Gastroesophageal sphincter (tissue), 4 donors: ENCODE data around the gene SPO11. TPM values are rescaled to one million over a fixed set of nuclear protein-coding genes. Genes with fewer than 3 reads are reported as not detected.

Experiments
- ATAC-seq: fragments of 150-250 bp; one replicate; pipeline ENCODE4 v1.9.1; 2016; ENCODE audit warnings: mild to moderate bottlenecking, moderate library complexity
- H3K27ac ChIP-seq, 4 donors: fragments of 200-600 bp; sonication (generic) in 3 of 4; 1 replicate in 3 of 4; 2 replicates in 1 of 4; pipeline ENCODE4 v1.5.1; 2016 to 2019
- H3K27me3 ChIP-seq: fragments of 200-600 bp; sonication (generic); one replicate; pipeline ENCODE4 v1.5.1; 2019
- H3K36me3 ChIP-seq, 2 donors: fragments of 200-600 bp; sonication (generic); one replicate each; pipeline ENCODE4 v1.5.1; 2019; ENCODE audit warnings: control low read depth in 1 of 2
- H3K4me1 ChIP-seq, 3 donors: fragments of 200-600 bp; sonication (generic); 1 replicate in 2 of 3; 2 replicates in 1 of 3; pipeline ENCODE4 v1.5.1; 2016 to 2019; ENCODE audit warnings: control low read depth in 2 of 3
- H3K4me3 ChIP-seq, 2 donors: fragments of 200-600 bp; sonication (generic); one replicate each; pipeline ENCODE4 v1.5.1; 2019; ENCODE audit warnings: mild to moderate bottlenecking in 1 of 2, moderate library complexity in 1 of 2
- H3K9me3 ChIP-seq, 3 donors: fragments of 200-600 bp; sonication (generic); one replicate each; pipeline ENCODE4 v1.5.1; 2017 to 2019; ENCODE audit warnings: control low read depth in 2 of 3
- CTCF ChIP-seq, 4 experiments: fragments of 200-600 bp in 2 of 4; fragments of 450-650 bp in 2 of 4; sonication (generic) in 1 of 4; IDR thresholded peaks; one replicate each; pipeline ENCODE4 v1.5.1; 2017 to 2019; ENCODE audit warnings: antibody characterized with exemption in 4 of 4, mild to moderate bottlenecking in 2 of 4, moderate library complexity in 2 of 4
- EP300 ChIP-seq: sonication (generic); formaldehyde crosslinking; IDR thresholded peaks from one replicate; pipeline ENCODE4 v1.6.1; 2017; ENCODE audit warnings: antibody characterized with exemption, mild to moderate bottlenecking
- POLR2A ChIP-seq, 2 donors: fragments of 450-650 bp; IDR thresholded peaks; one replicate each; pipeline ENCODE4 v1.6.1; 2017; ENCODE audit warnings: antibody characterized with exemption in 2 of 2, mild to moderate bottlenecking in 2 of 2, moderate library complexity in 1 of 2
- POLR2AphosphoS5 ChIP-seq: sonication (generic); formaldehyde crosslinking; IDR thresholded peaks from one replicate; pipeline ENCODE4 v1.6.1; 2017; ENCODE audit warnings: antibody characterized with exemption
- WGBS, 2 donors: methylation state at CpG; one replicate each; pipeline ENCODE4 v1.1.5; 2018; ENCODE audit warnings: low coverage in 1 of 2; 5-methylcytosine and 5-hydroxymethylcytosine counted together
- total RNA-seq, 4 donors: library from RNA; depleted of rRNA; stranded (reverse); fragments of >200 nt; gene quantifications; one replicate each; pipeline ENCODE4 v1.1.0, GENCODE V29; 2016

Gene SPO11
- total RNA-seq, 4 donors from 2014 or later, result not detected

- H3K36me3 ChIP-seq, result no peaks in the 10 kb centered on the region
- ATAC-seq, result no peak
- 90 to 92% methylated on average over 4 to 7 of the region's 8 CpGs for WGBS, 2 donors
These were observed 12.3 kb upstream of the SPO11 start for GRCh38 chr20:57317316-57317788.

GRCh38 chr20:57317789-57318371 lies 11.7 kb upstream of the SPO11 start:
- no peak overlapping the region for H3K27ac ChIP-seq
- H3K4me1 ChIP-seq, result no peaks in the 10 kb centered on the region
- peaks cover 36% of the 10 kb centered on the region for H3K27me3 ChIP-seq
- no peaks in the 10 kb centered on the region for H3K36me3 ChIP-seq
- WGBS, 2 donors, result 73 to 82% methylated on average over 8 to 12 of the region's 14 CpGs
- no peaks in the 10 kb centered on the region for H3K9me3 ChIP-seq
- no peak for ATAC-seq
- TF ChIP-seq CTCF (IDR thresholded peaks at IDR 0.05) (no peak), POLR2A (IDR thresholded peaks at IDR 0.05) (no peak)
- H3K4me3 ChIP-seq, result no peak overlapping the region

More at GRCh38 chr20:57317316-57317788, 12.3 kb upstream of the SPO11 start:
- no peaks in the 10 kb centered on the region for H3K4me1 ChIP-seq
- H3K27me3 ChIP-seq, result peaks cover 34% of the 10 kb centered on the region
- no peak overlapping the region for H3K4me3 ChIP-seq
- H3K9me3 ChIP-seq, result no peaks in the 10 kb centered on the region
- TF ChIP-seq POLR2AphosphoS5 (no peak), POLR2A (IDR thresholded peaks at IDR 0.05) (no peak), EP300 (no peak), CTCF (IDR thresholded peaks at IDR 0.05) (no peak)
- no peak overlapping the region for H3K27ac ChIP-seq

GRCh38 chr20:57319584-57319983 lies 10.0 kb upstream of the SPO11 start:
- TF ChIP-seq POLR2AphosphoS5 (no peak), POLR2A (IDR thresholded peaks at IDR 0.05) (no peak), CTCF (IDR thresholded peaks at IDR 0.05) (no peak), EP300 (no peak)
- ATAC-seq, result no peak
- 82 to 87% methylated on average over 3 to 4 of the region's 4 CpGs for whole genome bisulfite sequencing, 2 donors

GRCh38 chr20:57320358-57320757 lies 9.2 kb upstream of the SPO11 start:
- Histone ChIP-seq H3K9me3 (no peaks in the 10 kb centered on the region), H3K4me1 (no peaks in the 10 kb centered on the region), H3K36me3 (no peaks in the 10 kb centered on the region), H3K27me3 (peaks cover 22% of the 10 kb centered on the region), H3K4me3 (no peak overlapping the region), H3K27ac (no peak overlapping the region)
- no peak for TF ChIP-seq CTCF (IDR thresholded peaks at IDR 0.05)
- TF ChIP-seq POLR2AphosphoS5, result no peak
- TF ChIP-seq POLR2A (IDR thresholded peaks at IDR 0.05), result no peak
- no peak for TF ChIP-seq EP300
- ATAC-seq, result no peak
- 76 to 94% methylated on average over 3 of the region's 3 CpGs for WGBS, 2 donors

More at GRCh38 chr20:57319584-57319983, 10.0 kb upstream of the SPO11 start:
- H3K27ac ChIP-seq, result no peak overlapping the region
- peaks cover 29% of the 10 kb centered on the region for H3K27me3 ChIP-seq
- H3K4me3 ChIP-seq, result no peak overlapping the region
- H3K9me3 ChIP-seq, result no peaks in the 10 kb centered on the region
- H3K36me3 ChIP-seq, result no peaks in the 10 kb centered on the region
- H3K4me1 ChIP-seq, result no peaks in the 10 kb centered on the region

GRCh38 chr20:57321142-57321541 lies 8.5 kb upstream of the SPO11 start:
- Histone ChIP-seq H3K27me3 (peaks cover 19% of the 10 kb centered on the region), H3K4me1 (no peaks in the 10 kb centered on the region), H3K27ac (no peak overlapping the region), H3K4me3 (no peak overlapping the region), H3K9me3 (no peaks in the 10 kb centered on the region), H3K36me3 (no peaks in the 10 kb centered on the region)
- 60 to 88% methylated on average over 1 to 2 of the region's 2 CpGs for WGBS, 2 donors
- TF ChIP-seq POLR2AphosphoS5 (no peak), EP300 (no peak), CTCF (IDR thresholded peaks at IDR 0.05) (no peak), POLR2A (IDR thresholded peaks at IDR 0.05) (no peak)
- no peak for ATAC-seq
